ENCODE data around the gene IL19.

Gene IL19

DNA sequence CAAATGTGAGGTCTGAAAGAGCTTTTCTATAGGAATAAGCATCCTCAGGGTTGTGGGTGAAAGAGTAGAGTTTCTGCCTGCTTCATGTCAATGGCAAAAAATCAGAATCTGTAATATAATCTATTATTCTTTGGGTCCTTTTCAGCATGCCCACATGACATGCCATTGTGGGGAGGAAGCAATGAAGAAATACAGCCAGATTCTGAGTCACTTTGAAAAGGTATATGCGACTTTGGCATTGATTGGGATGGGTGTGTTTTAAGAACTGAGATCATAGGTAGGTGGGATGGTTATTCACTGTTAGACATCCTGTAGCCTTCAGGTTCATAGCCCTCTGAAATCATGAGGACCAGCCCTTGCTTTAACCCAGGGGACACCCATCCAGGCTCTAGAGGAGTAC is 96.7 kb downstream of the IL19 start:
- no peak for DNase-seq

DNA sequence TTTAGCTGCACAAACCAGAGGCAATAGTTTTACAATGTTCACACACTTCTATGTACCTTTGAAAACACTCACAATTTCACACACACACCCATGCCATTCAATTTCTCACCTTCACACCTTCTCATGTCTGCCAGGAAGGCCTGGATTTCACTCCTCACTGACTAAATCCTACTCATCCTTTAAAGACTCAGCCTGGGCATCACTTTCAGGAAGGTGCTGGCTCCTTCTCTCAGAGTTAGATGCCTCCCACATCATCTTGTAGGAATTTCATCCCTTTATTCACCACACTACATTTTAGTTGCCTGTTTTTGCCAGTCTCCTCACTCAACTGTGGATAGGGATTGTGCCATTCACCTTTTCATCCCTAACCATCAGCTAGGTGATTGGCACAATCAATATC is 97.1 kb downstream of the IL19 start:
- DNase-seq = no peak

DNA sequence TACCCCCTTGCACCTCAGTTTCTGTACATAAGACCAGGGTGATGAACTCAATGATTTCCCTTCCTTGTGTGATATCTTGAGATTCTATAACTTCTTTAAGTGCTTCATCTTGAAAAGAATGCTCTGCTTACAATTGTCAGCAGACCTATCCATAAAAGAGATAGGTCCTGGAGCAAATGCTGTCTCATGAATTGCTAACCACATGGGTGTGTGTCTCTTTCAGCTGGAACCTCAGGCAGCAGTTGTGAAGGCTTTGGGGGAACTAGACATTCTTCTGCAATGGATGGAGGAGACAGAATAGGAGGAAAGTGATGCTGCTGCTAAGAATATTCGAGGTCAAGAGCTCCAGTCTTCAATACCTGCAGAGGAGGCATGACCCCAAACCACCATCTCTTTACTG is 97.7 kb downstream of the IL19 start:
- no peak for DNase-seq

DNA sequence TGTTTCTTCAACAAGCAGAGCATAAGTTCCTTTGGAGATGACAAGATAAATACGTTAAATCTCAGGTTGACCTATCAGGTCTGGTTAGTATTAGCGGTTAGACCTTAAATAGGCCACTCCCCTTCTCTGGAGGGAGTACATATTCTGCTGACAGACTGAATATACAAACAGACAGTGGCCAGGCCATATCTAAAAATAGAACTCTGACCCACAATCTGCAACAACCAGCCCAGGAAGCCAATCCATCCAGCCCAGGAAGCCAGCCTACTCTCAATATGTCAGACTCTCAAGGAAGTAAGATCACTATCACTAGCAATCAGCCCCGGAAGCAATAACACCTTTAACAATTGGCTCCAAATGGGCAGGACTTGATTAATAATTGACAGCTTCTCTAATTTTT is 101.6 kb downstream of the IL19 start:
- no peak for DNase-seq

DNA sequence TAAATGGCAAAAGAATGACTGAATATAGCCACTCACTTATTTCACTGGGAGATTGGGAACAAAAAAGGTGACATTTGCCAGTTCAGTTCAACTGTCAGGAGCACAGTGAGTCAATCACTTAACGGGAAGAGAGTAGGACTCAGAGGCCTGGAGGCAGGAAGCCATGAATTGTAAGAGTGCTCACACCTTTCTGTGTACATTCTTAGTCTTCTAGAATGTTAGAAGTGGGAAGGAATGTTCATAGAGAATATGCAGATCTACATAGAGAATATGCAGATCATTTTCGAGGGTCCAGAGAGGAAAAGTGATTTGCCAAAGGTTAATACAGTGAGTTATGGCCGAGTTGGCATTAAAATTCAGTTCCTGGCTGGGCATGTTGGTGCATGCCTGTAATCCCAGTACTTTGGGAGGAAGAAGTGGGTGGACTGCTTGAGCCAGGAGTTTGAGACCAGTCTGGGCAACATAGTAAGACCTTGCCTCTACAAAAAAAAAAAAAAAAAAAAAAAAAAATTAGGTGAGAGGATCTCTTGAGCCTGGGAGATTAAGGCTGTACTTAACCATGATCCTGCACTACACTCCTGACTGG is 103.1 kb downstream of the IL19 start:
- DNase-seq = no peak

DNA sequence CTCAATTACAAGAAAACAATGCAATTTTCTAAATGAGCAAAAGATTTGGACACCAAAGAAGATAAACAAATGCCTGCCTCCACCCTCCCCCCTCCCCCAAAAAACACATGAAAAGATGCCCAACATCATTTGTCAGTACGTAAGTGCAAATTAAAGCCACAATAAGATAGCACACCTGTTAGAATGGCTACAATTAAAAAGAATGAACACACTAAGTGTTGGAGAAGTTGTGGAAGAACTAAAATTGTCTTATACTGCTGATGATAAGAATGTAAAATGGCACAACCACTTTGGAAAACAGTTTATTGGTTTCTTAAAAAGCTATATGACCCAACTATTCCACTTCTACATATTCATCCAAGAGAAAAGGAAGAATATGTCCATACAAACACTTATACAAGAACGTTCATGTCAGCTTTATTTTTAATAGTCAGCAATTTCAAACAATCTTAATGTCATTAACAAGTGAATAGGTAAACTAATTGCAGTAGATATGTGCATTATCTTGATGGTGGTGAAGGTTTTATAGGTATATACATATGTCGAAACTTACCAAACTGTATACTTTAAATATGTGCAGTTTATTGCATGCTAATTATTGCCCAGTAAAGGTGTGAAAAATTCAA is 105.3 kb downstream of the IL19 start:
- DNase-seq = no peak

DNA sequence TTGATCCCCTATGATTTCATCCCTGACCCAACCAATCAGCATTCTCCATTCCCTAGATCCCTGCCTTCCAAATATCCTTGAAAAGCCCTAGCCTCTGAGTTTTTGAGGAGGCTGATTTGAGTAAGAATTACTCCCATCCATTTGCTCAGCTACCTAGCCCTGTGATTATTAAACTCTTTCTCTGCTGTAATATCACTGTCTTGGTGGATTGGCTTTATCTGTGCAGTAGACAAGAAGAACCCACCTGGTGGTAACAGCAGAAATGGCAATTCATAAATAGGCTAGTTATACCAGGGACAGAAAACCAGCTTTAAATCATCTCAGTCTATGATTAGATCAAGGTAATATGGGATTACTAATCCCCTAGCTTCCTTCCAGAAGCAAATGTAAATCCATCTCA is 107.9 kb downstream of the IL19 start:
- DNase-seq = no peak

DNA sequence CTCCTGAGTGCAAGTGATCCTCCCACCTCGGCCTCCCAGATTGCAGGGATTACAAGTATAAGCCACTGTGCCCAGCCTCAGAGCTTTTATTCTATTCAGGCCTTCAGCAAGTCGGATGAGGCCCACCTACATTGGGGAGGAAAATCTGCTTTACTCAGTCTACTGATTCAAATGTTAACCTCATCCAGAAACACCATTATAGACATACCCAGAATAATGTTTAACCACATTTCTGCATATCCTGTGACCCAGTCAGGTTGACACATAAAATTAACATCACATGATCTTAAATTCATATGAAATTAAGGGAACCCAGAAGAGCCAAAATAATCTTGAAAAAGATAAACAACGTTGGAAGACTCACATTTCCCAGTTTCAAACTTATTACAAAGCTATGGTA is 109.7 kb downstream of the IL19 start:
- no peak for DNase-seq

DNA sequence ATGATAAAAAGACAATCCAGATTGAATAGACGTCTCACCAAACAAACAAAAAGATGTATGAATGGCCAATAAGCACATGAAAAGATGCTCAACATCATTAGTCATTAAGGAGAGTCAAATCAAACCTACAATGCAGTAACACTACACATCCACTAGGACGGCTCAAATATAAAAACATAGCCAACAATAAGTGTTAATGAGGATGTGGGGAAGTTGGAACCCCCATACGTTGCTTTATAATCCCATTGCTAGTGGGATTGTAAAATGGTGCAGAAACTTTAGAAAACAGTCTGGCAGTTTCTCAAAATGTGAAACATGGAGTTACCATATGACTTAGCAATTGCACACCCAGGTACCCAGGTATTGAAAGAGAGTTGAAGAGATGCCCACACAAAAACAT is 112.0 kb downstream of the IL19 start:
- DNase-seq = no peak

DNA sequence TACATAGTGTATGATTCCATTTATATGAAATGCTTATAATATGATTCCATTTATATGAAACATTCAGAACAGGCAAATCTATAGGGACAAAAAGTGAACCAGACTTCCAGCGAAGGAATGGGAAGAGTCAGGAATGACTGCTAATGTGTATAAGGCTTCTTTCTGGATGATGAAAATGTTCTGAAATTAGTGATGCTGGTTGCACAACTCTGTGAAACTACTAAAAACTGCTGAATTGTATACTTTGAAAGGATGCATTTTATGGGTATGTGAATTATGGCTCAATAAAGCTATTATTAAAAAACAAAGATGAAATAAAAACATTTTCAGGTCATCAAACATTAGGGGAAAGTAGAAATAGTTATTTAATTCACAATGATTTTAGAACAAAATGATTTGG is 112.6 kb downstream of the IL19 start:
- DNase-seq = no peak

DNA sequence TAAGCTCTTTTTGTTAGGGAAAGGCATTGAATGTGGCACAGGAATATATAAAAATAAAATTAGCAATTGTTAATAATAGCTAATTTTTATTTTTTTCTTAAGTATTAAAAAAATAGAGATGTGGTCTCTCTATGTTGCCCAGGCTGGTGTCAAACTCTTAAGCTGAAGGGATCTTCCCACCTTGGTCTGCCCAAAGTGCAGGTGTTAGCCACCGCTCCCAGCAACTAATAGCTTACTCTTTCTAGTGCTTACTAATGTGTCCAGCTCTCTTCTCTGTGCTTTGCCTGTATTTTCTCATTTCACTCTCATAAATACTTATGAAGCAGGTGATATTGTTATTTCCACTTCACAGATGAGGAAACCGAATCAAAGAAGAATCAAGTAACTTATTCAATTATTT is 113.3 kb downstream of the IL19 start:
- no peak for DNase-seq

DNA sequence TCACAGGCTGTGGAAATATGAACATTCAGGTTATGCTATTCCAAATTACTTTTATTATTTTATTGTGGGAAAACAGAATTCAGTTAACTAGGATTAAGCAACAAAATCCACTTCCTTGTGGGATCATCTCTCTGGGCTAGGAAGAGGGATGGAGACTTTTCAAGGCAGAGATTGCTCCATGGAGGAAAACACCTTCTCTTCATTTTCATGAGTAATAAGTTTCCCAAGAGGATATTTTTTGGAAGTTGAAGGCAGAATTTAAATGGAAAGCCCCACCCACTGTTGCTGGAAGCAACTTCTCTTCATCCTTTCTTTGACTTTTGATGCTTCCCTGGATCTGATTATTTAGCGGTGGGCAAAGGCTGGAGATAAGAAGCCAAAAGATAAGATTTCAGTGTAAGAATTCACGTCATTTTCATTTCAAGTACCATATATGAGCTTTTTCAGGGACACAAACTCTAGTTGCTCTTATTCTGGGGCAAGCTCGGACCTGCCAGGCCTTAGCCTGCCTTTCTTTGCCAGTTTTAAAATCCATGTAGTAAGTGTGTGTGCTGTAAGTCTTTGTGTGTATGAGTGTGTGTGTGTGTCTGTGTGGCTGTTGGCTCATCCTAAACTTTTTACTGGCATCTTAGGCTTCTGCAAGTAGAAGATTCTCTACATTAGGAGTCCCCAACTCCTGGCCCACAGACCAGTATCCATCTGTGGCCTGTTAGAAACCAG is 114.9 kb downstream of the IL19 start:
- no peak for DNase-seq

DNA sequence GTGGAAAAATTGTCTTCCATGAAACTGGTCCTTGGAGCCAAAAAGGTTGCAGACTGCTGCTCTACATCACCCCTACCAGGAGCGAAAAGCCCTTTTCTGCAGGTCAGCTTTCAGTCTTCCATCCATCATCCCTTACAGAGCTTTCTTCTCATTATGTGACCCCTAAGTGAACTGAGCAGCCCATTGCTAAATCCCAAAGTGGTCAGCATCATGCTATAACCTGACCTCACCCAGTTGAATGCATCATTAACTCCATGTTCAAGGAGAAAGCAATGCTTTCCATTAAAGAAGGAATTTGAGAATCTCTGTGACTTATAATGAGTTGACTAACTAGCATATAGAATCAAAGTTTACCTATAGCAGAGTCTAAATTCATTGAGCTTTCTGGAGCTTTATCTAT is 116.3 kb downstream of the IL19 start:
- DNase-seq = no peak

DNA sequence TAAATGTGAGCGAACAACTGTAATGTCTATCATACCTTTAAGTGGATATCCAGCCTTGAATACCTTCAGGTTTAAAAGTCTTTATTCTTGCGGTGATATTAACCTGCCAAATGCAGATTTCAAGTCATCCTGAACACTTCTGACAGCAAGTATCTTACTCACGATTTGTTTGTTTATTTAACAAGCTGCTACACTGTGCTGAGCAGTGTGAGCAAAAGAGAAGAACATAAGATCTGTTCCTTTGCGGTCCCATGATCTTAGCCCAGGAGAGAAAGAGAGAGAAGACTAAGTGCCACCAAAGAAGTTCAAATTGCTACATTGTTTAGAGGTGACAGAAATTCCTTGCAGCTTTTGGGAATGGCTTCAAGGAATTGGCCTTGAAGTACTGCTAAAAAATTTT is 117.1 kb downstream of the IL19 start:
- no peak for DNase-seq

DNA sequence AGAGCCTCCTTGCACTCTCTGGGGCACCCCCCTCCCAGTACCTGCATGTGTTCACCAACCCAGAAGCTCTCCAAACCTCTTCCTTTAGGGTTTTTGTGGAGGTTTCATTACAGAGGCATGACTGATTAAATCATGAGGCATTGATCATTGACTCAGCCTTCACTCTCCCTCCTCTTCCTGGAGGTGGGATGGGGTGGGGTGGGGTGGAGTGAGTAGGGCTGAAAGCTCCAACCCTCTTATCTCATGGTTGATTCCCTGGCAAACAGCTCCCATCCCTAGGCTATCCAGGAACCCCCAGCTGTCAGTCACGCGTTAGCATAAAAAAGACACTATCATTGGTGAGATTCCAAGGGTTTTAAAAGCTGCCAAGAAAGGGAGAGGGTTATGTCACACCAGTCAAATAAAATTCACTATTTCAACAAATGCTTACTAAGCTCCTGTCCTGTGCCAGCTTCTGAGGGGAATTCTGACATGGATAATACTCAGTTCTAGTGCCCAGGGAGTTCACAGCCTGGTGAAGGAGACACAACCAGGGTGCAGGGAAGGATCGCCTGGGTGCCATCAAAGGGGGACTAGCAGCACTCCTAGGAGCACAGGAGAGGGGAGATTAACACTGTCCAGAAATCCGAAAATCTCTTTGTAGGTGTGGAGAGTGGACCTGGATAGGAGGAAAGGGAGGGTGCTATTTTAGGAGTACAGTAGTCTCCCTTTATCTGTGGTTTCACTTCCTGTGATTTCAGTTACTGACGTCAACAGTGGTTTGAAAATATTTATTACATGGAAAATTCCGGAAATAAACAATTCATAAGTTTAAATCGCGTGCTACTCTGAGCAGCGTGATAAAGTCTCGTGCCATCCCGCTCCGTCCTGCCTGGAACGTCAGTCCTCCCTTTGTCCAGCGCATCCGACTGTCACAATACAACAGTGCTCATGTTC is 119.8 kb downstream of the IL19 start:
- DNase-seq = no peak

DNA sequence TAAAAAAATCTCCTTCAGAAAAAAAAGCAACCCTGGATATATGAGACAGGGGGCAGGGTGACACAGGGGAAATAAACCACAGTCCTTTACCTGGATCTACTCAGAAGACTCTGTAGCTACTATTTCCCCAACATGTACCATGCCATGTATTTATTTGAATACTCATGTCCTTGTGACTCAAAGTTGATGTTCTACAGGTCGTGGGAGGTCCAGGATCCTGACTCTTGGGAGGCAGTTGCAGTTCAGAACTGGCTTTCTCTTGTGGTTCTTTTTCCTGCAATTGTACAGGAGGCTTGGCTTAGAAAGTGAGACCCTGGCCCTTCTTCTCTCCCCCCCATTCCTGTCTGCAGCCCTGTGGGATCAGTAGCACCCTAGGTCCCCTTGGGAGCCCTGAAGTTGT is 120.8 kb downstream of the IL19 start:
- no peak for DNase-seq

All from NCI-H510A treated with DMSO at 0.1 percent for 48 hours (cell line).